ENCODE data around the gene AMH. TPM values are rescaled to one million over a fixed set of nuclear protein-coding genes. Genes with fewer than 3 reads are reported as not detected.
A peak's percentile ranks its signal among the peaks of the same experiment; 100 is the strongest.
"Not testable (repeated sequence)": the region's sequence is repeated elsewhere in the genome, so short reads cannot be mapped to it uniquely, and the experiment has no call there.

The AMH gene
- total RNA-seq, 1 donor from 2014 or later: not detected

GRCh38 chr19:2270423-2271233 is 21.5 kb downstream of the AMH start:
- peak; percentile 60 for DNase-seq

- DNase-seq: no peak
Measured at GRCh38 chr19:2271234-2272103, 22.3 kb downstream of the AMH start.

DNA sequence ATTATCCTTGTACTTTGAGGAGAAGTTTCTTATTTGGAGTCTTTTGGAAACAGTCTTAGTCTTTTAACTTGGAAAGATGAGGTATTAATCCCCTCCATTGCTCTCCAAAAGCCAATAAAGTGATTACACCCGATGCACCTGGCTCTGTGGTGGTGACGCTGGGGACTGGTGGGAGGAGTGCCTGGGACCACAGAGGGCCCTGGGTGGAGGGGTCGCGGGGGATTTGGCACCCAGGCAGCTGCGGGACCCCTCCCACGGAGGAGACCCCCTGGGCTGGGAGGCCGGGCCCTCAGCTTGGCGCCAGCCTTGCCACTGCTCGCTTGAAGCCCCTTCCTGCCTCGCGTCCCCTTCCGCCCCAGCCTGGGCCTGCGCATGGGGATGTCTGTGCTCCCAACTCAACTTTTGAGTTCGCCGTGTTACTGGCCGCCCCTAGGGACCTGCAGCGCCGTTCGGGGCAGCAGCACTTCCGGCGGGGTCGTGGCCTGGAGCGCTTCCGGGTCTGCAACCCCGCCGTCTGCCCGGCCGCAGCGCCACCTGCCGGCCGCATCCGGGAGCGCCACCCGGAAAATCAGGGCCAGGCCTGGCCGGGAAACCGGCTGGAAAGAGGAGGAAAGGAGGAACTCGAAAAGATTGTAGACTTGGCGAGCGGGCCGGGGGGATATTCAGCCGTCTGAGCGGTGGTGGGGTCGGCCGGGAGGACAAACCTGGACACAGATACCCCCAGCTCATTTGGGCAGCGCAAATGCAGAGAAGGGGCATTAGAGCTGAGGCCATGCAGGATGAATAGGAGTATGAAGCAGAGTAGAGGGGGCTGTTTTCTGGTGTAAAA is 24.4 kb downstream of the AMH start:
- DNase-seq: no peak

DNA sequence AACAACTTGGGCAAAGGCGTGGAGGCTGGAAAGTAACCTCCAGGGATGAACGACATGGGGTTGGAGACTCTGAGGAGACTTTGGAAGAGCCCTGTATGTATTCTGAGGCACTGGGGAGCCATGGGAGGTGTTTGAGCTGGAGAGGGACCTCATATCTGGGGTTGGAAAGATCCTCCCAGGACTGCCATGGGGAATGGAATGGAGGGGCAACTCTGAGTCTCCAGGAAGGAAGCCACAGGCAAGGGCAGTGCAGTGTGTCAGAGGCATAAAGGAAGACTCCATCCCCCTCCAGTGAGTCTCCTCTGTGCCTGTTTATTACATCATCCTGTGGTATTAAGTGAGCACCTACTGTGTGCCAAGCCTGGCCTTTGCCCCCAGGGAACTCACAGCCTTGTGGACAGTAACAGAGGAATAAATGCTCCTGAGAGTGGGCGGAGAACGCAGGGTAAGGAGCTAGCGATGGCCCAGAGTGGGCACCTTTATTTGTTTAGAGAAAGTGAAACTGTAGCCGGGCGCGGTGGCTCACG is 25.1 kb downstream of the AMH start:
- DNase-seq: no peak

DNA sequence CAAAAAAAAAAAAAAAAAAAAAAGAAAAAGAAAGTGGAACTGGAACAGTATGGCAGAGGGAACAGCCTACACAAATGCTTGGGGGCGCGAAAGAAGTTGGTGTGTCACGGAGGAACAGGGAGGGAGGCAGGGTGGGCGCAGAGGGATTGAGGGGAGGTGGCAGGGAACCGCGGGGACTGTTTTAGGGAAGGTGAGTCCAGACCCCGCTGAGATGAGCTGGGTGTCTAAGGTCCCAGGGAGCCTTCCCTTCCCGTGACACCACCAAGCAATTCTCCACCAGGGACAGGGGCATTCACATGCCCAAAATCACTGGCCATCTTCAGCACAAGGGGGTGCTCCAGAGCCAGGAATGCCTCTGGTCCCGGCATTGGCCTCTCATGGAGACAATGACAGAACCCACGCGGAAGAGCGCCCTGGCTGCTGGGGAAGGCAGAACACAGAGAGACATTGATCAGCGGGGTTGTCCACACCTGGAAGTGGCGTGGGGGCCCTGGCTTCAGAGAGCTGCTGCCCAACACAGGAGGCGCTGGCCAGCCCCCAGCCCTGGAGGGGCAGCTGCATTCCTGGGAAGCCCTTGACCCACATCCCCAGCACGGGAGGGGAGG is 25.9 kb downstream of the AMH start:
- DNase-seq: peak; percentile 49

GRCh38 chr19:2275588-2276428 is 26.7 kb downstream of the AMH start:
- DNase-seq: no peak

DNA sequence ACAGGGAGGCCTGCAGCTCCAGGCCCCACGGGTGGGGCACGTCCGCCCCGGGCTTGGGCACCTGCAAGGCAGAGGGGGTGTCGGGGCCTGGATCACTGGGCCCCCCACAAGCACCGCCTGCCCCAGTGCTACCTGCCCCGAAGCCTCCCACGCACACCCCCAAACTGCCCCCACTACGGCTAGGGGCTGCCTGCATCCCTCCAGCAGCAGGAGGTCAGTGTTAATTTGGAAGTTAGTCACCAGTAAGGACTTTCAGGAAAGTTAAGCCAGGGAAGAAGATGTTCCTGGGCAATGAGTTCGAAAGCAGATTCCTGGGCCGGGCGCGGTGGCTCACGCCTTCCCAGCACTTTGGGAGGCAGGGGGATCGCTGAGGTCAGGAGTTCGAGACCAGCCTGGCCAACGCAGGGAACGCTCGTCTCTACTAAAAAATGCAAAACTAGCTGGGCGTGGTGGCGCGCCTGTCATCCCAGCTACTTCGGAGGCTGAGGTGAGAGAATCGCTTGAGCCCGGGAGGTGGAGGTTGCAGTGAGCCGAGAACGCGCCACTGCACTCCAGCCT is 27.4 kb downstream of the AMH start:
- DNase-seq: no peak

DNA sequence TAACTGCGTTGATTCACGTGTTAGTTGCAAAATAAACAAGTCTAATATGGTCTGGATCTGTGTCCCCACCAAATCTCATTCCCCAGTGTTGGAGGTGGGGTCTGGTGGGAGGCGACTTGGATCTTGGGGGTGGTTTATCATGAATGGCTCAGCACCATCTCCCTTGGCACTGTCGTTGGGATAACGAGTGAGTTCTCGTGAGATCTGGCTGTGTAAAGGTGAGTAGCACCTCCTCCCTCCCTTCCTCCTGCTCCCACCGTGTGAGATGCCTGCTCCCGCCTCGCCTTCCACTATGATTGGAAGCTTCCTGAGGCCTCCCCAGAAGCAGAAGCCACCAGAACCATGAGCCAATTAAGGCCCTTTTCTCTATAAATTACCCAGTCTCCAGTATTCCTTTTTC is 28.0 kb downstream of the AMH start:
- DNase-seq: no peak

GRCh38 chr19:2278459-2279158 is 29.5 kb downstream of the AMH start:
- no peak for DNase-seq

DNA sequence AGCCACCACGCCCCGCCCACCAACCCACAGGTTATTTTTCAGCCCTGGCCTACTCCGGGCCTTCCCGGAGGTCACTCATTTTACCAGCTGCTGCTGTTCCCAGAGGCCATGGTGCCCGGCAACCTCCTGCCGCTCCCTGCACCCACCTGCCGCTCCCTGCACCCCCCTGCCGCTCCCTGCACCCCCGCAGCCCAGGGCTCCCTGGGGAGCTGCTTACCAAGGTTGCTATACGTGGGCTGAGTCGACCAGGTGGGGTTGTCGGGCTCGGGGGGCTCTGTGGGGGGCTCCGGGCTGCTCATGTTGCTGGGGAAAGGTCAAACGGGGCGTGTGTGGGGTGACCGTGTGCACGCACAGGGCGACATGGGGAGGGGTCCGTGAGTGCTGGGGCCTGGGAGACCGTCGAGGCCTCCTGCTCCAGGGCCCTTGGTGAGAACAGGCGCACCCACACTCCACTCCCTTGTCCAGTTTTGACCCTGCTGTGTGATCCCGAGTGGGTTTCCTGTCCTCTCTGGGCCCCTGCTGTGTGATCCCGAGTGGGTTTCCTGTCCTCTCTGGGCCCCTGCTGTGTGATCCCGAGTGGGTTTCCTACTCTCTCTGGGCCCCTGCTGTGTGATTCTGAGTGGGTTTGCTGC is 31.6 kb downstream of the AMH start:
- no peak for DNase-seq

- DNase-seq: not testable (repeated sequence)
Measured at GRCh38 chr19:2281265-2282061, 32.3 kb downstream of the AMH start.

GRCh38 chr19:2282062-2282861 is 33.1 kb downstream of the AMH start, which contains the start of gene PEAK3:
PEAK3 (minus strand) TSS chr19:2282175; CDS start chr19:2280931, 1,244 bp downstream.
- no peak for DNase-seq

- DNase-seq: no peak
Measured at GRCh38 chr19:2282862-2283237, 33.7 kb downstream of the AMH start.

DNA sequence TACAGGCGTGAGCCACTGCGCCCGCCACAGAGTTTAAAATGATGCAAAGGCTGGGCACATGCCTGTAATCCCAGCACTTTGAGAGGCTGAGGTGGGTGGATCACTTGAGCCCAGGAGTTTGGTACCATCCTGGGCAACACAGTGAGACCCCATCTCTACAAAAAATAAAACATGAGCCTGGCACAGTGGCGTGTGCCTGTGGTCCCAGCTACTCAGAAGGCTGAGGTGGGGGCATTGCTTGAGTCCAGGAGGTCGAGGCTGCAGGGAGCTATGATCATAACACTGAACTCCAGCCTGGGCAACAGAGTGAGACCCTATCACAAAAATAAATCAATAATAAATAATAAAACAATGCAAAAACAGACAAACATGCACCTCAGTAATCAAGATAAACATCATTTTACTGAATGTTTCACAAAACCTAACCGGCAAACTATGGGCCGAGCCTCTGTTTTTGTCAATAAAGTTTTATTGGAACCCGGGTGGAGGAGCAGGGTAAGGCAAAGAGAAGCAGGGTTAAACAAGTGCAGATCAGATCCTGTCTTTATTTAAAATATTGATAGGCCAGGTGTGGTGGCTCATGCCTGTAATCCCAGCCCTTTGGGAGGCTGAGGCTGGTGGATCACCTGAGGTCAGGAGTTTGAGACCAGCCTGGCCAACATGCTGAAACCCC is 34.8 kb downstream of the AMH start:
- no peak for DNase-seq

DNA sequence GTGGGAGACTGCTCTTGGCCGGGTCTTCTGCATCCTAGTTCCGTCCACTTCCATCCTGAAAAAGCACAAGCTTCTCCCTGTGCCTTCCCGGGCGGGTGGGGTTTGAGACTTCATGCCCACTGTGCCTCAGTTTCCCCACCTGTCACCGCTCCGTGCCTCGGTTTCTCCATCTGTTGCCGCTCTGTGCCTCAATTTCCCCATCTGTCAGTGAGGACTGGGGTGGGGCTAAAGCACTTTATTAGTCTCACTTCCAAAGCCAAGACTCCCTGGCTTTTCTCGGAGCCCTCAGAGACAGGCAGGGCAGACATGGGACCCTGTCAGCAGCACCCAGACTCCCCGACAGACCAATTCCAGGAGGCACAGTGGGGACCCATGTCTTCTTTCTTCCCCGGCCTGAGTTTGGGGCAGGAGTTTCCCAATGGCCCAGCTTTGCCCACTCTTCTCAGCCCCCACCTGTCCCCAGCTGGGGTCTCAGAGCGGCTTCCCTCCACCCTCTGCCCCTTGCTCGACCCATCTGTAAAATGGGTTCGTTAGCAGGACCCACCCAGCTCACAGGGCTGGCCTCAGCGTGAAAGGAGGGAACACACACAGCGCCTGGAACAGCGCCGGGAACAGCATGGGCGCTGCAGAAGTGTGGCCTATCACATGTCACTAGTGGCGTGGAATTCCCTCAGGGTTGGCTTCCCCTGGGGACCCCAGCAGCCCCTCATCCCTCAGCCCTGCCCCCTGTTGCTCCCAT is 37.4 kb downstream of the AMH start:
- no peak for DNase-seq
